ENCODE measurements around the gene PRPF19.

The PRPF19 gene

DNA sequence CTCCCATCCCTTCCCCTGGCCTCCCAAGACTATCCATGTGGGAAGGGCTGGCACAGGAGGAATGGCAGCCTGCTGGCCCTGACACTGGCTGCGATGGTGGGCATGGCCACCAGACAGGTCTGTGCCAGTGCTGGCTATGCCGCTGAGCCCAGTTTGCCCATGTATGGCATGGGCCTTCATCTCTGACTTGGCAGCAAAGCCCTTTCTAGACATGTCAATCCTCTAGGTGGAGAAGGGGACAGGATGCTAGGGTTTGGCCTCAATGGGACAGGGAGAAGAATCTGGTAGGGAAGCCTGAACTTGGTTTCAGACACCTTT lies 30.3 kb downstream of the PRPF19 start:
- in situ Hi-C loops (cut with HindIII; ENCODE audit: low sequenced_read_pairs): no loop called here

DNA sequence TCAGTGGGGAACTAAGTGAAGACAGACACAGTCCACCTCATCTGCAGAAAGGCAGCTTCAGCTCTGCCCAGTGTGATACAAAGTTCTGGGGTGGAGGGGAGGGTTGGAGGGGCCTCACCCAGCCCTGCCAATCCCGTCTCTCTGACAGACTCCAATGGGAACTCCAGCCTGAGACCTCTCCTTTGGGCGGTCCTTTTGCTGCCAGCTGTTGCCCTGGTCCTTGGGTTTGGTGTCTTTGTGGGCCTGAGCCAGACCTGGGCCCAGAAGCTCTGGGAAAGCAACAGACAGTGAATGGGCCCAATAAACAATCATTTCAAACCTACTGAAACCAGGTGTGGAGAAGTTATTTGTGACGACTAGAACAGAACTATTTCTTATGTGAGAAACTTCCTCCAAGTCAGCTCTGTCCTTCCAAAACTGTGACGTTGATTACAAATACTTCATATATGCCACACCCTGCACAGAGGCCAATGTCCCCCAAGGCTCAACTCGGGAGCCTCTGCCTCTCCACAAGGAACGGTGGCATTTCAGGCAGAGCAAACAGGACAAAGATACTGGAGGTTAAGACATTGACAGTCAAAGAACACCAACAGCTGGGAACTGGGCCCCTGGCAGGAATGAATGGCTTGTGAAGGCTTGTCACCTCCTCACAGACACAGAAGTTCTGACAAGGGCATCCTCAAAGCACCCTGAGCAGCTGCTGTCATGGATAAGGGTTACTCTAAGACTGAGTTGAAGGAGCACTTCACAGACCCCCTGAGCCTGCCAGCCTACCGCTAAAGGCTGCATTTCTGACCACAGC lies 30.8 kb downstream of the PRPF19 start:
- in situ Hi-C loops (cut with HindIII; ENCODE audit: low sequenced_read_pairs): no loop called here

DNA sequence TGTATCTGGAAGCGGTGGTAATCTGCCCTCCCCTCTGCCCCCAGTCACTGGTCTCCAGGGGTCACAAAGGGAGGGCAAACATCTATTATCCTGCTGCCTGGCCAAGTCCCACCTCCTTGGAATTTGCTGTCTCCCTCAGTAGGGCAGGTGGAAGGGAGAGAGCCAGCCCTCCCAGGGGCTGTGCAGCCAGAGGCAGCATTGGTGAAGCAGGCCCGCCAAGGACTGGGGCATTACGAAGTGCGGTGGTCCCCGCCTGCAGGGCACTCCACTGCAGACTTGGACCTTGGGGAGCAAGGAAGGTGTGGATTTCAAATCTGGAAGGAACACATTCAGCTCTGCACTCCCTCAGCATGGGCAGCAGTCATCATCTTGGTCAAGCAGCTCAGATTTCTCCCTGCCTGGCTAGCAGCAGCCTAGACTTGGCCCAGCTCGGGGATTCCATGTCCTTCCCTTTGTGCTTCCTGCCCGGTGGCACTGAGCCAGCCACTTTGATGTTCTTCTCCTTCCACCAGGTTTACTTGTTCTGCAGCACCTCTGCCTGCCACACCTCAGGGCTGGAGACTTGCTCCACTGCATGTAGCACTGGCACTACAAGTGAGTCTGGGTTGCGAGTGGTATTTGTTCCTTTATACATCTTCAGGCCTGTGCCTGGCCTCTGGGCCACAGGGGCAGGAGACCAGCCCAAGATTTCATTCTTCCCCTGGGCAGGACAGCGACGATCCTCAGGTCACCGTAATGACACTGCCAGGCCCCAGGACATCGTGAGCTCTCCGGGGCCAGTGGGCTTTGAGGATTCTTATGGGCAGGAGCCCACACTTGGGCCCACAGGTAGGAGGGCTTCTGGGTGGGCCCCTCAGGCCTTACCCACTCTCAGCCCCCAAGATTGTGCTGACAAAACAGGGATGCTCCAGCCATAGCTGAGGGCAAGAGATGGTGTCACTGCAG lies 31.7 kb downstream of the PRPF19 start:
- in situ Hi-C loops (cut with HindIII; ENCODE audit: low sequenced_read_pairs): no loop called here

DNA sequence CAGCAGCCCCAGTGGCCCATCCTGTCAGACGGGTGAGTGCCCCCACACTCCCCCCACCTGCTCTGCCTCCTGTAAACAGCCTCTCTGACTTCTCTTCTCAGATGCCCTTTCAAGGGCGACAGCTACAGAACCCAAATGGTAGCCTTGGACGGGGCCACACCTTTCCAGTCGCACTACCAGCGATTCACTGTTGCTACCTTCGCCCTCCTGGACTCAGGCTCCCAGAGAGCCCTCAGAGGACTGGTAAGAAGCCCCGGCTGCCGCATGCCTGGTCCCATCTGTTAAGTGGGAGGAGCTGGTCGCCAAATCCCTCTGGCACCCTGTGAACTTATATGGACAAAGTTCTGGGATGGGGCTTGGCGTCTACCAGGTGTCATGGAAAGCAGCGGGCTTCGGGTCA lies 32.9 kb downstream of the PRPF19 start:
- in situ Hi-C loops (cut with HindIII; ENCODE audit: low sequenced_read_pairs): no loop called here

DNA sequence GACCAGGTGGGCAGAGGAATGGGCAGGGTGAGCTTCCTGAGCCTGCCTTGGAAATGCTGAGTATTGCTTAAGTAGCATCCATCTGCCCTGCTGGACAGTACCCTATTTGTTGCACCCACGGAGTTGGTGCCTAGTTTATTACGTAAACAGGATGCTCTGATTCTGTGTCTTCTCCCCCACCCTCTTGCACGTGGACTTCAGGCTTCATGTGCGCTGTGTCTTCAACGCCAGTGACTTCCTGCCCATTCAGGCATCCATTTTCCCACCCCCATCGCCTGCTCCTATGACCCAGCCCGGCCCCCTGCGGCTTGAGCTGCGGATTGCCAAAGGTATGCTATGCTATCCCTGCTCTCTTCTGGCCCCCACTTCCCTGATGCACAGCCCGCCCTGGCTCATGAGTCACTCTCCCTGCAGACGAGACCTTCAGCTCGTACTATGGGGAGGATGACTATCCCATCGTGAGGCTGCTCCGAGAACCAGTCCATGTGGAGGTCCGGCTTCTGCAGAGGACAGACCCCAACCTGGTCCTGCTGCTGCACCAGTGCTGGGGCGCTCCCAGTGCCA lies 33.3 kb downstream of the PRPF19 start:
- in situ Hi-C loops (cut with HindIII; ENCODE audit: low sequenced_read_pairs): no loop called here

DNA sequence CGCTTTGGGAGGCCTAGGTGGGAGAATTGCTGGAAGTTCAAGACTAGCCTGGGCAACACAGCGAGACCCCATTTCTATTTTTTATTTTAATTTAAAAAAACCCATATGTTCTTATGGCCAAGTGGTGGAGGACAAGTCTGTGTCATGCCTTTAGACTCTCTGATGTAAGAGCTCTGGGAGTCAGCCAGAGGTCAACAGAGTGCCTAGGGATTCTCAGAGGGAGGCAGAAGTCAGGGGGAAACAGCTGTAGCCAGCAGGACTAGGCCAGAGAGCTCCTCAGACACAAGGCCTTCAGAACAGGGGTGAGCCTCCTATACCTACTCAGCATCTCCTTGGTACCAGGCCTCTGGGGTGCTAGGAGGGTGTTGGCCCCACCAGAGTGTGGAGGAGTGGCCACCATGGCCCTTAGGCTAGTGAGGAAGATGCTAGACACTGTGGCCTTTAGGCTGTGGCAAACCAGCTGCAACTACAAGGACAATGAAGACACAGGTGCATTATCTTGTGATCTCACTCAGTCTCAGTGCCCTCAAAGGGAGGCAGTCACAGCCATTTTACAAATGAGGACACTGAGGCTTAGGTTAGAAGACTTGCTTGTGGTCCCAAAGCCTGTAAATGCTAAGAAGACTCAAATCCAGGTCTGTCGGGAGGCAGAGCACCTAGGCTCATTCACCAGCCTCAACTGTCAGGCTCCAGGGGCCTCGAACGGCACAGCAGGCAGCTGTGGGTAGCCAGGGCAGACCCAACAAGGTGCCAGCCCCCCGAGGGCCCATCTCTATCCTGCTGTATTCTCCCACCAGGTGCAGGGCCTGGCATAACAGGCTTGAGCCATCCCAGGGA lies 34.0 kb downstream of the PRPF19 start:
- in situ Hi-C loops (cut with HindIII; ENCODE audit: low sequenced_read_pairs): no loop called here

DNA sequence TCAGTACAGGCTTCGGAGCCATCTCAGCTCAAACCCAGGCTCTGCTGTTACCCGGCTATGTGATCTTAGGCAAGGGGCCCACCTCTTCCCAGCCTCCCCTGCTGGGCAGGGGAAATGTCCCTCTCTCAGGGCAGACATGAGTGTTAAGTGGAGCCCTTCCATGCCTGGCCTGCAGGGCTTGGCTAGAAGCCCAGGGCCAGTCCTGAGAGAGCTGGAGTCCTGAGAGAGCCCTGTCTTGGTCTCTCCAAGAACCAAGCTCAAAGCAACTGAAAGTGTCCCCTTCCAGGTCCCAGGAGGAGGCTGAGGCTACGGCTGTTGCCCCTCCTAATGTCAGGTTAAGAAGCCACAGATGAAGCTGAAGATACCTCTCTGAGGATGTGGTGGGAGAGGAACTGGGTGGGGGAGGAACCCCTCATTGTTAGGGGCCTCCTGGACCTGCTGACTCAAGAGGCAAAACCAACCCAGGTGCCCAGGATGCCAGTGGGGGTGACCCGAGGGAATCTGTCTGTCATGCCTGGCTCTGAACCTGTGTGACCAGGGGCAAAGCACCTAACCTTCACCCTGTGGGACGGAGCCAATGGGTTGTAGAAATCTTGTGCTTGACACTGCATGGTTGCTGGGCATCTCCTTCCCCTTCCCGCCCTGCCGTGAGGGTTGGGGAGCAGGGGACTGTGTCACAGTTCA lies 34.9 kb downstream of the PRPF19 start:
- in situ Hi-C loops (cut with HindIII; ENCODE audit: low sequenced_read_pairs): no loop called here

DNA sequence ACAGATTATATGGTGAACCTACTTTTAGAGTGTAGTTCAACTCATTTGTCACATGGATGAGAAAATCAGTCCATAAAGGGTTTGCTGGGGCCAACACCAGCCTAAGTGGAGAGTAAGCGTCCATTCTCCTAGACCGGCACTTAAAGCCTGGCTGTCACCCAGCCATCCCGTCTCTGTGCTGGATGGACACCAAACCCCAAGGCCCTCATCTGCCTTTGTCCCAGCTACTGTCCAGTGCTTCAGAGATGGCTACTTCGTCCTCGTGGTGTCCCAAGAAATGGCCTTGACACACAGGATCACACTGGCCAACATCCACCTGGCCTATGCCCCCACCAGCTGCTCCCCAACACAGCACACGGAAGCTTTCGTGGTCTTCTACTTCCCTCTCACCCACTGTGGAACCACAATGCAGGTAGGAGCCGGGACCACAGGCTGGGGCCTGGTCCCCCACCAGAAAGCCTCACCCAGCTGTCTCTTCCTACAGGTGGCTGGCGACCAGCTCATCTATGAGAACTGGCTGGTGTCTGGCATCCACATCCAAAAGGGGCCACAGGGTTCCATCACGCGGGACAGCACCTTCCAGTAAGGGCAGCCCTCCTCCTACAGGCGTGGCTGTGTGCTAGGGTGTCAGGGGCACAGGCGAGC lies 35.5 kb downstream of the PRPF19 start:
- in situ Hi-C loops (cut with HindIII; ENCODE audit: low sequenced_read_pairs): no loop called here

DNA sequence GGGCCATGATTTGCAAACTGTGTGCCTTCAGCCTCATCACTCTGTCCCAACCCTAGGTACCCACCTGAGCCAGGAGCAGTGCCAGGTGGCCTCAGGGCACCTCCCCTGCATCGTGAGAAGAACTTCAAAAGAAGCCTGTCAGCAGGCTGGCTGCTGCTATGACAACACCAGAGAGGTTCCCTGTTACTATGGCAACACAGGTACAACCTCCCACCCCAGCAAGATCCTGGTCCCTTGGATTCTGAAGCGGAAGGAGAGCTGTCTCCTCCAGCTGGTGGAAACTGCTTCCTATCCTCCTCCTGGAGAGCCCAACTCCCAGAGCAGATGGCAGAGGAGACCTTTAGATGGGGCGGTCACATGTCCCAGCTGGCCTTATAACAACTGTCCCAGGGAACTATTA lies 36.1 kb downstream of the PRPF19 start:
- in situ Hi-C loops (cut with HindIII; ENCODE audit: low sequenced_read_pairs): no loop called here

DNA sequence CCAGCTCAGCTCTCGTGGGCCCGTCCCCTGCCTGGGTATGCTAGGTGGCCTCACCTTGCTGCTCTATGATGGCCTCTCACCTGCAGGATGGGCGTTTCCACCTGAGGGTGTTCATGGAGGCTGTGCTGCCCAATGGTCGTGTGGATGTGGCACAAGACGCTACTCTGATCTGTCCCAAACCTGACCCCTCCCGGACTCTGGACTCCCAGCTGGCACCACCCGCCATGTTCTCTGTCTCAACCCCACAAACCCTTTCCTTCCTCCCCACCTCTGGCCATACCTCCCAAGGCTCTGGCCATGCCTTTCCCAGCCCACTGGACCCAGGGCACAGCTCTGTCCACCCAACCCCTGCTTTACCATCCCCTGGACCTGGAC lies 36.9 kb downstream of the PRPF19 start:
- in situ Hi-C loops (cut with HindIII; ENCODE audit: low sequenced_read_pairs): no loop called here

DNA sequence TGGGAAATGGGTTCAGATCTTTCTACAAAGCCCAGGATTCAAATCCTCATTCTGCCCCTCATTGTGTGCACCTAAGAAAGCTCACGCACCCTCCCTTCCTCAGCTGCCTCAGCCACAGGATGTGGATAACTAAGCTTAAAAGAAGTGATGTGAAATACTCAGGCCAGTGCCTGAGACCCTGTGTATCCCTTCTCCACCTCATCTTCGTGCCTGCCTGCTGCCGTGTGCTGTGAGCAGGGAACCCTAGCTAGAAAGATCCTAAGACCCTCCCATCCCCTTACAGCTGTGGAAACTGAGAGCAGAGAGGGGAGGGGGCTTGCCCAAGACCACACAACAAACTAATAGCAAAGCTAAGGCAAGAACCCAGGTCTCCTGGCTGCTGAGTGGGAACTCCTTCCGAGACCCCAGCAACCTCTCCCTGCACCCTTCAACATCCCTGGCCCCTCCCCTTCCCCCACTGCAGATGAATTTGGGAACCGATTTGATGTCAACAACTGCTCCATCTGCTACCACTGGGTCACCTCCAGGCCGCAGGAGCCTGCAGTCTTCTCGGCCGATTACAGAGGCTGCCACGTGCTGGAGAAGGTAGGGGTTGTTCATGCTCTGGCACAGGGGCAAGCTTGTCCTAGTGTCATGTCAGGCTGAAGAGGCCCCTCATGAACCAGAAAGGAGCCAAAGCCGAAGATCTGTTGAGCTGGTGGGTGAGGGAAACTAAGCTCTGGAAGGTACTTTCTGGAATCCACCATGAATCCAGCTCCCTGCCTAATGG lies 37.5 kb downstream of the PRPF19 start:
- in situ Hi-C loops (cut with HindIII; ENCODE audit: low sequenced_read_pairs): no loop called here

DNA sequence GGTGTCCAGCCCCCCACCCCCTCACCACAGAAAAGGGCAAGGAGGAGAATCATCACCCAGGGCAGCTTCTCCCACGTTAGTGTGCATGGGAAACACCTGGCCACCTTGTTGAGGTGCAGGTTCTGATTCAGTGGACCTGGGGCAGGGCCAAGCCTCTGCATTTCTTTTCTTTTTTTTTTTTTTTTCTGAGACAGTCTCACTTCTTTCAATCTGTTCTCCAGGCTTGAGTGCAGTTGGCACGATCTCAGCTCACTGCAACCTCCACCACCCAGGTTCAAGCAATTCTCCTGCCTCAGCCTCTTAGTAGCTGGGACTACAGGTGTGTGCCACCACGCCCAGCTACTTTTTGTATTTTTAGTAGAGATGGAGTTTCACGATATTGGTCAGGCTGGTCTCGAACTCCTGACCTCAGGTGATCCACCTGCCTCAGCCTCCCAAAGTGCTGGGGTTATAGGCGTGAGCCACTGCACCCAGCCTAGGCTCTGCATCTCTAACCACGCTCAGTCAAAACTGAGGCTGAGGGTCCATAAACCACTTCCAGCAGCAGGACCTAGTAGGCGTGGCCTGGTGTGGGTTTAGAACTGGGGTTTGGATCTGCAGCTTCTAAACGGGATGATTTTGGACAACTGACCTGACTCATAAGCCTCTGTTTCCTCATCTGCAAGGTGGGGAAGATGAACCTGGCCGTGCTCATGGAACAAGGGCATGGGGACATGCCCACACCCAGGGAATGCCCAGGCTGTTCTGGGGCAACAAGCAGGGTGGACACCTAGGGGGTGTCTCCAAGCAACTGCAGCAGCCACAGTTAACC lies 38.3 kb downstream of the PRPF19 start:
- in situ Hi-C loops (cut with HindIII; ENCODE audit: low sequenced_read_pairs): no loop called here

DNA sequence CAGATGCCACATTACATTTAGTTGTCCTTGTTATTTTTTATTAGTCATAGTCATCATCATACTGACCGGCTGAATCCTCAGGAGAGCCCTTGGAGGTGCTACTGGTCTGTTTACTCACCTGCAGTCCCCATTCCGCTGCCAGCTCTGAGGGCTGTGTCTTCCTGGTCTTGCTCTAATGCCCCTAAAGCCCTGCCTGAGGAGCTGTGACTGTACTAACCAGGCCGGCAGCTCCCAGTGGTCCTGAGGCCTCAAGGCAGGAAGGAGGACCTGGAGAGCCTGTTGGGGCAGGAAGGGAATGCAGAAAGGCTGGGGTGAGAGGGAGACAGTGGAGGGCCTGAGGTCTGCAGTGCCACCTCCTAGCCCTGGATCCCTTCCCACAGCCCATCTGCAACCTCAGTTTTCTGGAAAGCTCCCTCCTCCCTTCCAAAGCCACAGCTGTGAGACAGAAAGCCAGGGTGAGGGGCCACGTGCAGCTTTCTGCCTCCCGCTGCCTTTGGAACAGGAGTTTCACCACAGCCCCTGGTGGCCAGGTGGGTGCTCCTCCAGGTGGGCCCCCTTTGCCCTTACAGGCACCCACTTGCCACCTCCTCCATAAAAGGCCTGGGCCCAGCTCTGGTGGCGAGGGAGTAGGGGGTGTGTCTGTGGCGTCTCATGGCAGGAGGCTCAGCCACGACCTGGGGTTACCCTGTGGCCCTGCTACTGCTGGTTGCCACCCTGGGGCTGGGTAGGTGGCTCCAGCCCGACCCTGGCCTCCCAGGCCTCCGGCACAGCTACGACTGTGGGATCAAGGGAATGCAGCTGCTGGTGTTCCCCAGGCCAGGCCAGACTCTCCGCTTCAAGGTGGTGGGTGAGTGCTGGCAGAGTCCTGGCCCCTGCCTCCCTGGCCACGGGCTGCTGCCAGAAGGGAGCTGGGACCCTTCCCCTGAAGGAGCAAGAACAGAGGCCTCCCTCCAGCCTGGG lies 39.2 kb downstream of the PRPF19 start, which contains the start of gene ZP1:
Gene ZP1 (plus strand): TSS at position 632 of the 960 bp plus-strand sequence. CDS start 20 bp downstream, at position 652.
- in situ Hi-C loops (cut with HindIII; ENCODE audit: low sequenced_read_pairs): no loop called here

DNA sequence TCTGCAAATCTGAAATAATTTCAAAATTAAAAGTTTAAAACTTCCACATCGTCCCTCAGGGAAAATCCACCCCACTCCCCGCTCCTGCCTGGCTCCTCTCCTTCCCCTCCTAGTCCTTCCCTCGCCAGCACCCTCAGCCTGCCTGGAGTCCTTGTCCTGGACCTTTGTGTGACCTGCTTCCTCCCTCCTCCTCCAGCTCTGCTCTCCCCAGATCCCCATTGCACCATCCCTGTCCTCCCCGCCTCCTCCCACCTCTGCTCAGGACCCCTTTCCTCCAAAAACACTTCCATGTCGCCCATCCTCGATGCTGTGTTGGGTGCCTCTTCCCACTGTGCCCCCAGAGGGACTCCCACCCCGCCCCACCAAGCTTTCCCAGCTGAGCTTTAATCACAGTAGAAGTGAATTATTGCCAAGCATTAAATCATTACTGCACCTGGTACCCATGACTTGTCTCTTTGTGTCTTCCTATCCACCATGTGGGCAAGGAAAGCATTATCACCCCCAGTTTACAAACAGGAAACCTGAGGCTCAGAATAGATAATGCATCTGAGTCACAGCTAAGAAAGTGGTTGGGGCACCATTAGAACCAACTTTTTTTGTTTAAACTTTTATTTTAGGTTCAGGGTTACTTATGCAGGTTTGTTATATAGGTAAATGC lies 41.4 kb downstream of the PRPF19 start:
- in situ Hi-C loops (cut with HindIII; ENCODE audit: low sequenced_read_pairs): no loop called here

DNA sequence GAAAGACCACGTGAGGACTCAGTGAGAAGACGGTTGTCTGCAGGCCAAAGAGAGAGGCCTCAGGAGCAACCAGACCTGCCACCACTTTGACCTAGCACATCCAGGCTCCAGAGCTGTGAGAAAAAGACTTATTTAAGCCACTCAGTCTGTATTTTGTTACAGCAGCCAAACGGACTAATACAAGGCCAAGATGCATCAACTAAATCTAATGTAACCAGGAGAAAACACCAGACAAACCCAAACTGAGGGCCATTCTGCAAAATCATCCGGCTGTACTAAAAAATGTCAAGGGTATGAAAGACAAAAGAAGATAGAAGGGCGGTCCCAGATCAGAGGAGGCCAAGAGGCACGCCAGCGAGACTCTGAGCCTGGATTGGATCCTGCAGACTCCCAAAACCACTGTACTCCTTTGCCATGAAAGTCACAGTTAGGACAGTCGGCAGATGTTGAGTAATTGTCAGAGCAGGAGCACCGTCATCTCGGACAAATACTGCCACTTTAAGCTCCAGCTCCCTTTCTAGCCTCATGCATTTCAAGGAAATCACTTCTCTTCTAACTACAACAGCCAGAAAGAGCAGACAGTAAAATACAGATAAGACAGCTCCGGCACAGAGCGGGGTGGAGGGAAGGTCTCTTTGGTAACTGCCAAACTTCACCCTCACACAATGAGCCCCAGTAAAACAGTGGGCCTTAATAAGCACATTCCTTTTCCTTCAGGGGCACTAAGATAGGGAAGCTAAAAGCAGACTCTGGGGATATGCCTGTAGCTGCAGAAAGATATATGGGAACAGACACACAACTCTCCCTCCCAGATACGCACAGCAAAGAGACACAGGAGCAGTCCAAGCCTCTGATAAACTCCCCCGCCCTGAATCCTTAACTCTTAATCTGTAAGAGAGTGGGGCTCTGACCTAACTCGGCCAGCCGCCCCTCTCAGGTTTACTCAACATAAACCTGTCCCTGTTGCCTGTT lies 42.5 kb downstream of the PRPF19 start:
- in situ Hi-C loops (cut with HindIII; ENCODE audit: low sequenced_read_pairs): no loop called here
